SKM-1 treated with dmso at 0.1 percent for 144 hours (cell line): Measurements from ENCODE around the gene KRTAP5-5.
"Not testable (repeated sequence)": the region's sequence is repeated elsewhere in the genome, so short reads cannot be mapped to it uniquely, and the experiment has no call there.

Experiments used
- DNase-seq: peaks from one replicate; lab custom pipeline; 2025; ENCODE audit not compliant: unreplicated experiment; lab: John Stamatoyannopoulos, UW

Gene KRTAP5-5

DNA sequence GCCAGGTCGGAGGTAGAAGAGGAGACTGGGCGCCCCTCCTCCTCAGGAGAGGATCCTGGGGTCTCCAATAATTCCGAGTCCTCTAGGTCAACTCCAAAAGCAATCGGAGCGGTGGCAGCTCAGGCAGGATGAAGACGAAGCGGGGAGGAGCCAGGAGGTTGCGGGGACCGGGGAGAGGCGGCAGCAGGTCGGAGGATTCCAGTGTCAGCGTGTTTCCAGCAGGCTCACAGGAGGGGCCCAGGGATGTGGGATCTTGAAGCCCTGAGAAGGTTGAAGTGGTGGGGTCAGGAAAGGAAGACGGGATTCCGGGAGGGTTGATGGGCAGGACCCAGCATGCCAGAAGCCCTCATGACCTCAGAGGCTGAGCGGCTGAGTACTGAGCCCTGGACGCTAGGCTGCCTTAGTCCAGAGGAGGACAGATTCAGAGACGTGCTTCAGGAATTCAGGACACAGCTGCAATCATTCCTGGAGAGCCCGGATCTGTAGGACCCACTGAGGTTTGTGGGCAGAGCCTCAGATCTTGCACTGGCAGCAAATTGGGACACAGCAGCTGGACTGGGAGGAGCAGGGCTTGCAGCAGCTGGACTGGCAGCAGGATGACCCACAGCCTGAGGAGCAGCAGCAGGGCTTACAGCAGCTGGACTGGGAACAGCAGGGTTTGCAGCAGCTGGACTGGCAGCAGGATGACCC is 22.3 kb upstream of the KRTAP5-5 start:
- DNase-seq, result not testable (repeated sequence)

- DNase-seq, result not testable (repeated sequence)
Observed at GRCh38 chr11:1607901-1608300, 21.7 kb upstream of the KRTAP5-5 start.

DNA sequence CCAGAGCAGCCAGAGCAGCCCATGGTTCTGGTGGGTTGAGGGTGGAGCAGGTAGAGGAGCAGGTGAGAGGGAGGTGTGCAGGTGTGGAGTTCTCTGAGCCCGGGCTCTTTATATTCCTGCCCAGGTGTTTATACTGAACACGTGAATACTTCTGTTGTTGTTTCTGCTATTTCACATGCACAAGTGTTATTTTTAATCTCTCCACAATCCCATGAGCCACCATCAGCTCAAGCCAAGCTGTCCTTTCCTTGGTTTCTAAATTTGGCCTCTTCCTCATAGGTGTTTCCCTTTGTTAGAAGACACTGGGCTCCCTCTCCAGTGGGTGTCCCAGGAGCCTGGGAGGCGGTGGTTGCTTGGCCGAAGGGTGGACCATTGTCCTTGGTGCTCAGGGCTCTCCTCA is 21.2 kb upstream of the KRTAP5-5 start, which contains the start of gene KRTAP5-3:
Gene KRTAP5-3, minus strand, starts transcription at position 101 of the 400 bp plus-strand sequence. Its CDS starts 78 bp downstream, at position 23.
- DNase-seq, result no peak

GRCh38 chr11:1618231-1618630 is 11.3 kb upstream of the KRTAP5-5 start:
- no peak for DNase-seq

- no peak for DNase-seq
Observed at GRCh38 chr11:1619449-1619848, 10.1 kb upstream of the KRTAP5-5 start.

- DNase-seq, result no peak
Observed at GRCh38 chr11:1622086-1622485, 7.5 kb upstream of the KRTAP5-5 start, which contains the start of gene KRTAP5-4. TSS of gene KRTAP5-4 (minus strand) at chr11:1622138. CDS start at chr11:1622093, 45 bp downstream.

DNA sequence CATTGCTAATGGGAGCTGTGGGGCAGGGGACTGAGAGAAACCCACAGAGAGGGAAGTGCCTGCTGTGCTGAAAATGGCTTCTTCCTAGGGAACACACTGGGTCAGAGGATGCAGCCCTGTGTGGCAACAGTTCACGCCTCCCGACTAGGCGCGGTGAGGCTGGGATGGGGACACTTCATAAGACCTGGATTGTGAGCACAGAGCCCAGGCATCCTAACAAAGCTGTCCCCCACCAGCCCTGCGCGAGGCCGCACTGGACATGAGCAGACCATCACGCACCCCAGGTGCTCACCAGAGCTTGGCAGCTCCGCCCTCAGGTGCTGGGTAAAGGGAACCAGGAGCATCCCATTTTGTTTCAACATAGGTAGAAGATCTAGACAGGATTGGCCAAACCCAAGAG is 5.9 kb upstream of the KRTAP5-5 start:
- DNase-seq, result no peak

- no peak for DNase-seq
Observed at GRCh38 chr11:1624621-1625020, 5.0 kb upstream of the KRTAP5-5 start.

DNA sequence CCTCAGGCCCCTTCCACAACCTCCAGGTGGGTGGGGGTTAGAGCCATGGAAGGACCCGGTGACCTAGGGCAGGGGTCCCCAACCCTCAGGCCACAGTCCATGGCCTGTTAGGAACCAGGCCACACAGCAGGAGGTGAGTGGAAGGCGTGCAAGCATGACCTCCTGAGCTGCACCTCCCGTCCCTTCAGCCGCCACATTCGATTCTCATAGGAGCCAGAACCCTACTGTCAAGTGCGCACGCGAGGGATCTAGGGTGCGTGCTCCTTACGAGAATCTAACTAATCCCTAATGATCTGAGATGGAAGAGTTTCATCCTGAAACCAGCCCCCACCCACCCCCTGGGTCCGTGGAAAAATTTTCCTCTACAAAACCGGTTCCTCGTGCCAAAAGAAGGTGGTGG is 4.0 kb upstream of the KRTAP5-5 start:
- DNase-seq, result no peak

- peak; percentile 43 for DNase-seq
Observed at GRCh38 chr11:1628506-1629325, 859 bp upstream of the KRTAP5-5 start.

- no peak for DNase-seq
Observed at GRCh38 chr11:1630271-1630670, 696 bp downstream of the KRTAP5-5 start.

DNA sequence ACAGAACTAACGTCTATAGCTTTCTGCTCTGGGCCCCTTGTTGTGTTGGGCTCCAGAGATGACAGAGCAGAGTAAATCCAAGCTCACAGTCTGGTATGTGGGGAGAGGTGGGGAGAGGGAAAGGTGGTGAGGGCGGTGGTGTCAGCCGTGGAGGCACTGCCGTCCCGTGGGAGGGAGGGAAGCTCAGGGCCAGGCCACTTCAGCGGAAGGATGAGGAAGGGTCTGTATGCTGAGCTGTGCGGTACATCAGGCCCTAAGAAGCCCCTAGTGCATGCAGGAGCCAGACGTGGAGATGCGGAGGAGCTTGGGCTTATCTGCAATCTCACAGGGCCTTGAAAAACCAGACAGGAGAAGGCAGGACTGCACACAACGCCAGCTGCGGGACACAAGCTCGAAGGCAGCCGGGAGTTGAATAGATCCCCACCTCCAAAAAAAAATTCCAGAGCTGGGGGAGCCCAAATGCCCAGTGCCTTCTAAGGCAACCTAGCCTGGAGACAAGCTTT is 1.5 kb downstream of the KRTAP5-5 start:
- no peak for DNase-seq

DNA sequence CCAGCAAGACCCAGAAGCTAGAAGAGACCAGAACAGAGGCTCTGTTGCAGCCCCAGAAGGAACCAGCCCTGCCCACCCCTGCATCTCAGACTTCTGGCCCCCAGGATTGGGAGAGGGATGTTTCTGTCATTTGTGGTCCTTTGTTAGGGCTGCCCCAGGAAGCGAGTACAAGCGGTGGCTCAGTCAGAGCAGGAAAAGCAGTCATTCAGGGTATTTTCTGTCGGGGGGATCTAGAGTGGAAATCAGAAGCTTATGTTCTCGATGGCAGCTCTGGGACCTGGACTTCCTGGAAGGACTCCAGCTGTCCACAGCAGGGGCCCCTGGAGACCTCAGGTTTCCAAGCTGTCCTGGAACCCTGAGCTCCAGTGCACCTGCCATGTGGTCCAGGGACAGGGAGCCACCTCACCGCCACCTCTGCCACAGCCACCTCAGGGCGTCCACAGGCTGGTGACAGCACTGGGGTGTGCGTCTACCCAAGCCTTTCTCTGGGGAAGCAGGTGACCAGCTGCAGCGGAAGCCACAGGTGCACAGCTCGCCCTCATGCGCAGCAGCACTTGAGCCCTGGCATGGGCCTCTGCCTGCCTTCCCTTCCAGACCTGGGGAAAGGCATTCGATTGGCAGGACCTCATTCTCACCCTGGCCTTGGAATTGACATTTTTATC is 2.6 kb downstream of the KRTAP5-5 start:
- DNase-seq, result no peak

- DNase-seq, result no peak
Observed at GRCh38 chr11:1633864-1634263, 4.3 kb downstream of the KRTAP5-5 start.

DNA sequence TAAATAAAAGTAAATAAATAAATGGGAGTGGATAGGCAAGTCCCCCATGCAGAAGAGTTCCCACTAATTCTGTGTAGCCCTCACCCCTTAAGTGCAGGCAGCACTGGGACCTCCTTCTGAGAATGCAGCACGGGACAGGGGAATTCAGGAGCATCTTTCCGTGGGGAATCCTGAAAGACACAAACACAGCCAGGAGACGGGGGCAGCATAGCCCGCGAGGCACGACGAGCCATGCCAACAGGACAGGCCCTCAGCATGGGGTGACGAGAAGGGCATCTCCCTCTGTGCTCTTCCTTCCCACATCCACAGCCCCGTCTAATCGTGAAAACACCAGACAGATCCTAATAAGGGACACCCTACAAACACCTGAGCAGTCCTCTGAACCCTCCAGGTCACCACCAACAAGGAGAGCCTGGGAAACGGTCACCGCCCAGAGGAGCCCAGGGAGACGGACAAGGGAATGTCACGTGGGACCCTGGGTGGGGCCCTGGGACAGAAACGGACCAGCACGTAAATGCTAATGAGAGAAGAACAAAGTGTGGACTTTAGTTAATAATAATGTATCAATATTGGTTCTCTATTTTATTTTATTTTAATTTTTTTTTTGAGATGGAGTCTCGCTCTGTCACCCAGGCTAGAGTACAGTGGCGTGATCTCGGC is 6.8 kb downstream of the KRTAP5-5 start:
- no peak for DNase-seq

GRCh38 chr11:1637628-1638027 is 8.1 kb downstream of the KRTAP5-5 start:
- no peak for DNase-seq

- DNase-seq, result no peak
Observed at GRCh38 chr11:1638344-1638743, 8.8 kb downstream of the KRTAP5-5 start.

- no peak for DNase-seq
Observed at GRCh38 chr11:1639102-1639620, 9.6 kb downstream of the KRTAP5-5 start.

DNA sequence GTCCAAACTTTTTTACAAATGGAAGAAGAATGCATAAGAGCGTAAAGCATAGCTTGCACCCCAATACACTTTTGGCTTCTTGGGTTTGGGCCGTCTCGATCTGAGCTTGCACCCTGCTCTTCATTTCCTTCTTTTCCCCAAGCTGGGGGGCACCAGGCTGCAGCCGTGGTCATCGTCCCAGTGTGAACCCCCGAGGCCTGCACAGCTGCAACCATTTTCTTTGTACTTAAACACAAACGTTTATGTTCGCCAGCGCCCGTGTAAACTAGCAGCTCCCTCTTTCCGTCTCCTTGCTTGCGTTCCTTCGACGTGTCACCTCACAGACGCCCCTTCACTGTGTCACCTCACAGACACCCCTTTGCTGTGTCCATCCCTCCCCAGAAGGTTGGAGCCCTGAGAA is 10.1 kb downstream of the KRTAP5-5 start:
- DNase-seq, result no peak

DNA sequence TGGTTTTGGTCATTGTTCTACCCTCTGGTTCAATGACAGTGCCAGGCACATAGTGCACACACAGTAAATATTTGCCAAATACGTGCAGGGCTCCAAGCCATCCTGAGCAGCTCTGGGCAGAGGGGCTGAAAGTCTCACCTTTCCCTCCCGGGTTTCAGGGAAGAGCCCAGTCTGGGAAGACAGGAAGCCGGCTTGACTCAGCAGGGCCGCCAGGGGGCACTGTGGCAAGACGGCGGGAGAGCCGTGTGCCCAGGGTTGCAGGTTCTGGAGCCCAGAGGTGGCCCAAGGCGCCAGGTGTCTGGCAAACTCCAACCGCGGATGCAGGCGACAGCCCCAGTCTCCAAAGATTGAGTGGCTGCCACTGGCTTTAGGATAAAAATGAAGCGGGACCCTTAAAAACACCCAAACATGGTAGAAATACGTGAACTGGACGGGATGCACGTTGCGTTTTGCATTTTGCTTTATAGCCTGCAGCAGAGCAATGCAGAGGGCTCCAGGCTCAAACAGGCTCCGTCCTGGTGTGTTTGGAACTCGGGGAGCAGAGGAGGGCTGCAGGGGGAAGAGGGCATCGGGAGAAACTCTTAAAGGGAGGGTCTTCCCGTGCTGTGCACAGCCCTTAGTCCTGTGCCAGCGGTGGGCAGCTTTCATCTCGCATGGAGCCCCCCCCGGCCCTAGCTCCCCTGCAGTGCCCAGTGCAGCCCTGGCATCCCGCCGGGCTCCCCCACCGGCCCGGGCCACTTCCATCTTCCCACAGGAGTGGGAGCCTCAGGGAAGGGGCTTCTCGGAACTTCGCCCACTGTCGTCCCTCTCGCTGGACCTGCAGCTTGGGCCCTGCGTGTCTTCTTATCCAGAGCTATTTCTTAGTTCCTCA is 10.7 kb downstream of the KRTAP5-5 start:
- DNase-seq, result peak; percentile 6
